HEK293 (cell line): ENCODE results near the gene C1orf216.

Experiments
- GLIS2 ChIP-seq: fragments of 450-650 bp; formaldehyde crosslinking; IDR thresholded peaks from 2 replicates; pipeline ENCODE4 v1.5.1; 2016; ENCODE audit warnings: missing biosample characterization, missing genetic modification characterization
- SP2 ChIP-seq: fragments of 450-650 bp; formaldehyde crosslinking; IDR thresholded peaks from 2 replicates; pipeline ENCODE4 v1.5.1; 2016; ENCODE audit warnings: missing biosample characterization, missing genetic modification characterization
- ZBTB20 ChIP-seq: fragments of 450-650 bp; formaldehyde crosslinking; IDR thresholded peaks from 2 replicates; pipeline ENCODE4 v1.5.1; 2016; ENCODE audit warnings: missing biosample characterization, missing genetic modification characterization
- ZNF169 ChIP-seq: fragments of 450-650 bp; formaldehyde crosslinking; IDR thresholded peaks from 2 replicates; pipeline ENCODE4 v1.5.1; 2016; ENCODE audit warnings: missing biosample characterization, missing genetic modification characterization
- ZNF248 ChIP-seq: fragments of 450-650 bp; formaldehyde crosslinking; IDR thresholded peaks from 2 replicates; pipeline ENCODE4 v1.5.1; 2017; ENCODE audit warnings: missing biosample characterization, missing genetic modification characterization
- ZNF324 ChIP-seq: fragments of 450-650 bp; formaldehyde crosslinking; IDR thresholded peaks from 2 replicates; pipeline ENCODE4 v1.5.1; 2016; ENCODE audit warnings: missing biosample characterization, missing genetic modification characterization
- ZNF37A ChIP-seq: fragments of 450-650 bp; IDR thresholded peaks from 2 replicates; pipeline ENCODE4 v1.5.1; 2018; ENCODE audit warnings: missing biosample characterization, missing genetic modification characterization
- ZNF423 ChIP-seq: fragments of 450-650 bp; formaldehyde crosslinking; IDR thresholded peaks from 2 replicates; pipeline ENCODE4 v1.5.1; 2016; ENCODE audit warnings: missing biosample characterization, missing genetic modification characterization
- TF ChIP-seq, protein P1 (sequence below): fragments of 450-650 bp; formaldehyde crosslinking; IDR thresholded peaks from 2 replicates; pipeline ENCODE4 v1.5.1; 2016; ENCODE audit warnings: missing biosample characterization, missing genetic modification characterization
- TF ChIP-seq, protein P2 (sequence below): fragments of 450-650 bp; formaldehyde crosslinking; IDR thresholded peaks from 2 replicates; pipeline ENCODE4 v1.5.1; 2016; ENCODE audit warnings: missing biosample characterization, missing genetic modification characterization, borderline replicate concordance
- TF ChIP-seq, protein P3 (sequence below): fragments of 450-650 bp; formaldehyde crosslinking; IDR thresholded peaks from 2 replicates; pipeline ENCODE4 v1.5.1; 2017; ENCODE audit warnings: missing biosample characterization, missing genetic modification characterization
- TF ChIP-seq, protein P4 (sequence below): fragments of 450-650 bp; formaldehyde crosslinking; IDR thresholded peaks from 2 replicates; pipeline ENCODE4 v1.5.1; 2016; ENCODE audit warnings: missing biosample characterization, missing genetic modification characterization
- TF ChIP-seq, protein P5 (sequence below): fragments of 450-650 bp; formaldehyde crosslinking; IDR thresholded peaks from 2 replicates; pipeline ENCODE4 v1.5.1; 2016; ENCODE audit warnings: missing biosample characterization, missing genetic modification characterization
- TF ChIP-seq, protein P6 (sequence below): fragments of 450-650 bp; formaldehyde crosslinking; IDR thresholded peaks from 2 replicates; pipeline ENCODE4 v1.5.1; 2017; ENCODE audit warnings: missing biosample characterization, missing genetic modification characterization
- TF ChIP-seq, protein P7 (sequence below): fragments of 450-650 bp; formaldehyde crosslinking; IDR thresholded peaks from 2 replicates; pipeline ENCODE4 v1.5.1; 2016; ENCODE audit warnings: missing biosample characterization, missing genetic modification characterization

The C1orf216 gene

DNA sequence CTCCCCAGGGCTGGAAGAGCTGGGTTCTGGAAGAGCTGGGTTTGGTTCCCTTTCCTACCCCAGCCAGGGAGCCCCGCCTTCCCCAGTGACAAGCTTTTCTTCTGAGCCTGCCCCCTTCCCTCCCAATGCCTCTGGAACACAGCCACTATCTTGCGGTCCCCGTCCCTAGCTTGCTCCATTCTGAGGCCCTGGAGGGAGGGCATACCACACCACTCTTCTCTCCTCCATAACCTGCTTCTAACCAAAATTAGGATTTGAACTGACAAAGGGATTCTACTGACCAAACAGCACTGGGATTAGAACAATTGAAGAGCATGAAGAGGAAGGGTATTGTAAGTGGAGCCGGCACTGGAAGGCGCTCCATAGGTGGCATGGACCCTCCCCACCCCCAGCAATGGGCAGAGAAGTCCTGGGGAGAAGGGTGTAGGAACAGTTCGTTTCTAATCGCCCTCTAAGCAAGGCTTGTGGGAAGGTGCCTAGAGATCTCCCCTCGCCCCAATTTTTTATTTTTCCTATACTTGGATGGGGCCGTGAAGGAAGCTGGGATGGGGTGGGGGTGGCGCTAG, 690 bp downstream of the C1orf216 start (continued):
- TF ChIP-seq, protein P1, sequence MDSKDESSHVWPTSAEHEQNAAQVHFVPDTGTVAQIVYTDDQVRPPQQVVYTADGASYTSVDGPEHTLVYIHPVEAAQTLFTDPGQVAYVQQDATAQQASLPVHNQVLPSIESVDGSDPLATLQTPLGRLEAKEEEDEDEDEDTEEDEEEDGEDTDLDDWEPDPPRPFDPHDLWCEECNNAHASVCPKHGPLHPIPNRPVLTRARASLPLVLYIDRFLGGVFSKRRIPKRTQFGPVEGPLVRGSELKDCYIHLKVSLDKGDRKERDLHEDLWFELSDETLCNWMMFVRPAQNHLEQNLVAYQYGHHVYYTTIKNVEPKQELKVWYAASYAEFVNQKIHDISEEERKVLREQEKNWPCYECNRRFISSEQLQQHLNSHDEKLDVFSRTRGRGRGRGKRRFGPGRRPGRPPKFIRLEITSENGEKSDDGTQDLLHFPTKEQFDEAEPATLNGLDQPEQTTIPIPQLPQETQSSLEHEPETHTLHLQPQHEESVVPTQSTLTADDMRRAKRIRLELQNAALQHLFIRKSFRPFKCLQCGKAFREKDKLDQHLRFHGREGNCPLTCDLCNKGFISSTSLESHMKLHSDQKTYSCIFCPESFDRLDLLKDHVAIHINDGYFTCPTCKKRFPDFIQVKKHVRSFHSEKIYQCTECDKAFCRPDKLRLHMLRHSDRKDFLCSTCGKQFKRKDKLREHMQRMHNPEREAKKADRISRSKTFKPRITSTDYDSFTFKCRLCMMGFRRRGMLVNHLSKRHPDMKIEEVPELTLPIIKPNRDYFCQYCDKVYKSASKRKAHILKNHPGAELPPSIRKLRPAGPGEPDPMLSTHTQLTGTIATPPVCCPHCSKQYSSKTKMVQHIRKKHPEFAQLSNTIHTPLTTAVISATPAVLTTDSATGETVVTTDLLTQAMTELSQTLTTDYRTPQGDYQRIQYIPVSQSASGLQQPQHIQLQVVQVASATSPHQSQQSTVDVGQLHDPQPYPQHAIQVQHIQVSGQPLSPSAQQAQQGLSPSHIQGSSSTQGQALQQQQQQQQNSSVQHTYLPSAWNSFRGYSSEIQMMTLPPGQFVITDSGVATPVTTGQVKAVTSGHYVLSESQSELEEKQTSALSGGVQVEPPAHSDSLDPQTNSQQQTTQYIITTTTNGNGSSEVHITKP (tag by site-specific recombination): peak; percentile 92
- no peak for TF ChIP-seq ZNF37A (tag by site-specific recombination)
- 0 out of 2 replicates have a peak, but pooled peaks have one; percentile 40 for TF ChIP-seq GLIS2
- TF ChIP-seq ZNF169 (tag by site-specific recombination): no peak
- no peak for TF ChIP-seq ZBTB20 (tag by site-specific recombination)
- TF ChIP-seq ZNF423 (tag by site-specific recombination): no peak
- TF ChIP-seq, protein P2, sequence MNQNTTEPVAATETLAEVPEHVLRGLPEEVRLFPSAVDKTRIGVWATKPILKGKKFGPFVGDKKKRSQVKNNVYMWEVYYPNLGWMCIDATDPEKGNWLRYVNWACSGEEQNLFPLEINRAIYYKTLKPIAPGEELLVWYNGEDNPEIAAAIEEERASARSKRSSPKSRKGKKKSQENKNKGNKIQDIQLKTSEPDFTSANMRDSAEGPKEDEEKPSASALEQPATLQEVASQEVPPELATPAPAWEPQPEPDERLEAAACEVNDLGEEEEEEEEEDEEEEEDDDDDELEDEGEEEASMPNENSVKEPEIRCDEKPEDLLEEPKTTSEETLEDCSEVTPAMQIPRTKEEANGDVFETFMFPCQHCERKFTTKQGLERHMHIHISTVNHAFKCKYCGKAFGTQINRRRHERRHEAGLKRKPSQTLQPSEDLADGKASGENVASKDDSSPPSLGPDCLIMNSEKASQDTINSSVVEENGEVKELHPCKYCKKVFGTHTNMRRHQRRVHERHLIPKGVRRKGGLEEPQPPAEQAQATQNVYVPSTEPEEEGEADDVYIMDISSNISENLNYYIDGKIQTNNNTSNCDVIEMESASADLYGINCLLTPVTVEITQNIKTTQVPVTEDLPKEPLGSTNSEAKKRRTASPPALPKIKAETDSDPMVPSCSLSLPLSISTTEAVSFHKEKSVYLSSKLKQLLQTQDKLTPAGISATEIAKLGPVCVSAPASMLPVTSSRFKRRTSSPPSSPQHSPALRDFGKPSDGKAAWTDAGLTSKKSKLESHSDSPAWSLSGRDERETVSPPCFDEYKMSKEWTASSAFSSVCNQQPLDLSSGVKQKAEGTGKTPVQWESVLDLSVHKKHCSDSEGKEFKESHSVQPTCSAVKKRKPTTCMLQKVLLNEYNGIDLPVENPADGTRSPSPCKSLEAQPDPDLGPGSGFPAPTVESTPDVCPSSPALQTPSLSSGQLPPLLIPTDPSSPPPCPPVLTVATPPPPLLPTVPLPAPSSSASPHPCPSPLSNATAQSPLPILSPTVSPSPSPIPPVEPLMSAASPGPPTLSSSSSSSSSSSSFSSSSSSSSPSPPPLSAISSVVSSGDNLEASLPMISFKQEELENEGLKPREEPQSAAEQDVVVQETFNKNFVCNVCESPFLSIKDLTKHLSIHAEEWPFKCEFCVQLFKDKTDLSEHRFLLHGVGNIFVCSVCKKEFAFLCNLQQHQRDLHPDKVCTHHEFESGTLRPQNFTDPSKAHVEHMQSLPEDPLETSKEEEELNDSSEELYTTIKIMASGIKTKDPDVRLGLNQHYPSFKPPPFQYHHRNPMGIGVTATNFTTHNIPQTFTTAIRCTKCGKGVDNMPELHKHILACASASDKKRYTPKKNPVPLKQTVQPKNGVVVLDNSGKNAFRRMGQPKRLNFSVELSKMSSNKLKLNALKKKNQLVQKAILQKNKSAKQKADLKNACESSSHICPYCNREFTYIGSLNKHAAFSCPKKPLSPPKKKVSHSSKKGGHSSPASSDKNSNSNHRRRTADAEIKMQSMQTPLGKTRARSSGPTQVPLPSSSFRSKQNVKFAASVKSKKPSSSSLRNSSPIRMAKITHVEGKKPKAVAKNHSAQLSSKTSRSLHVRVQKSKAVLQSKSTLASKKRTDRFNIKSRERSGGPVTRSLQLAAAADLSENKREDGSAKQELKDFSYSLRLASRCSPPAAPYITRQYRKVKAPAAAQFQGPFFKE (tag by site-specific recombination): no peak
- peak; percentile 28; the same call in 1 of the 2 replicates for TF ChIP-seq SP2
- TF ChIP-seq ZNF248 (tag by site-specific recombination): no peak
- TF ChIP-seq, protein P3, sequence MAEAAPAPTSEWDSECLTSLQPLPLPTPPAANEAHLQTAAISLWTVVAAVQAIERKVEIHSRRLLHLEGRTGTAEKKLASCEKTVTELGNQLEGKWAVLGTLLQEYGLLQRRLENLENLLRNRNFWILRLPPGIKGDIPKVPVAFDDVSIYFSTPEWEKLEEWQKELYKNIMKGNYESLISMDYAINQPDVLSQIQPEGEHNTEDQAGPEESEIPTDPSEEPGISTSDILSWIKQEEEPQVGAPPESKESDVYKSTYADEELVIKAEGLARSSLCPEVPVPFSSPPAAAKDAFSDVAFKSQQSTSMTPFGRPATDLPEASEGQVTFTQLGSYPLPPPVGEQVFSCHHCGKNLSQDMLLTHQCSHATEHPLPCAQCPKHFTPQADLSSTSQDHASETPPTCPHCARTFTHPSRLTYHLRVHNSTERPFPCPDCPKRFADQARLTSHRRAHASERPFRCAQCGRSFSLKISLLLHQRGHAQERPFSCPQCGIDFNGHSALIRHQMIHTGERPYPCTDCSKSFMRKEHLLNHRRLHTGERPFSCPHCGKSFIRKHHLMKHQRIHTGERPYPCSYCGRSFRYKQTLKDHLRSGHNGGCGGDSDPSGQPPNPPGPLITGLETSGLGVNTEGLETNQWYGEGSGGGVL (tag by site-specific recombination): 0 out of 2 replicates have a peak, but pooled peaks have one; percentile 9
- TF ChIP-seq, protein P4, sequence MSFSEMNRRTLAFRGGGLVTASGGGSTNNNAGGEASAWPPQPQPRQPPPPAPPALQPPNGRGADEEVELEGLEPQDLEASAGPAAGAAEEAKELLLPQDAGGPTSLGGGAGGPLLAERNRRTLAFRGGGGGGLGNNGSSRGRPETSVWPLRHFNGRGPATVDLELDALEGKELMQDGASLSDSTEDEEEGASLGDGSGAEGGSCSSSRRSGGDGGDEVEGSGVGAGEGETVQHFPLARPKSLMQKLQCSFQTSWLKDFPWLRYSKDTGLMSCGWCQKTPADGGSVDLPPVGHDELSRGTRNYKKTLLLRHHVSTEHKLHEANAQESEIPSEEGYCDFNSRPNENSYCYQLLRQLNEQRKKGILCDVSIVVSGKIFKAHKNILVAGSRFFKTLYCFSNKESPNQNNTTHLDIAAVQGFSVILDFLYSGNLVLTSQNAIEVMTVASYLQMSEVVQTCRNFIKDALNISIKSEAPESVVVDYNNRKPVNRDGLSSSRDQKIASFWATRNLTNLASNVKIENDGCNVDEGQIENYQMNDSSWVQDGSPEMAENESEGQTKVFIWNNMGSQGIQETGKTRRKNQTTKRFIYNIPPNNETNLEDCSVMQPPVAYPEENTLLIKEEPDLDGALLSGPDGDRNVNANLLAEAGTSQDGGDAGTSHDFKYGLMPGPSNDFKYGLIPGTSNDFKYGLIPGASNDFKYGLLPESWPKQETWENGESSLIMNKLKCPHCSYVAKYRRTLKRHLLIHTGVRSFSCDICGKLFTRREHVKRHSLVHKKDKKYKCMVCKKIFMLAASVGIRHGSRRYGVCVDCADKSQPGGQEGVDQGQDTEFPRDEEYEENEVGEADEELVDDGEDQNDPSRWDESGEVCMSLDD (tag by site-specific recombination): 0 out of 2 replicates have a peak, but pooled peaks have one; percentile 21
- TF ChIP-seq ZNF324 (tag by site-specific recombination): no peak
- TF ChIP-seq, protein P5, sequence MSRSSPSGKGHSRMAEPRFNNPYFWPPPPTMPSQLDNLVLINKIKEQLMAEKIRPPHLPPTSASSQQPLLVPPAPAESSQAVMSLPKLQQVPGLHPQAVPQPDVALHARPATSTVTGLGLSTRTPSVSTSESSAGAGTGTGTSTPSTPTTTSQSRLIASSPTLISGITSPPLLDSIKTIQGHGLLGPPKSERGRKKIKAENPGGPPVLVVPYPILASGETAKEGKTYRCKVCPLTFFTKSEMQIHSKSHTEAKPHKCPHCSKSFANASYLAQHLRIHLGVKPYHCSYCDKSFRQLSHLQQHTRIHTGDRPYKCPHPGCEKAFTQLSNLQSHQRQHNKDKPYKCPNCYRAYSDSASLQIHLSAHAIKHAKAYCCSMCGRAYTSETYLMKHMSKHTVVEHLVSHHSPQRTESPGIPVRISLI (tag by site-specific recombination): no peak
- TF ChIP-seq, protein P6, sequence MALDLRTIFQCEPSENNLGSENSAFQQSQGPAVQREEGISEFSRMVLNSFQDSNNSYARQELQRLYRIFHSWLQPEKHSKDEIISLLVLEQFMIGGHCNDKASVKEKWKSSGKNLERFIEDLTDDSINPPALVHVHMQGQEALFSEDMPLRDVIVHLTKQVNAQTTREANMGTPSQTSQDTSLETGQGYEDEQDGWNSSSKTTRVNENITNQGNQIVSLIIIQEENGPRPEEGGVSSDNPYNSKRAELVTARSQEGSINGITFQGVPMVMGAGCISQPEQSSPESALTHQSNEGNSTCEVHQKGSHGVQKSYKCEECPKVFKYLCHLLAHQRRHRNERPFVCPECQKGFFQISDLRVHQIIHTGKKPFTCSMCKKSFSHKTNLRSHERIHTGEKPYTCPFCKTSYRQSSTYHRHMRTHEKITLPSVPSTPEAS (tag by site-specific recombination): no peak
- TF ChIP-seq, protein P7, sequence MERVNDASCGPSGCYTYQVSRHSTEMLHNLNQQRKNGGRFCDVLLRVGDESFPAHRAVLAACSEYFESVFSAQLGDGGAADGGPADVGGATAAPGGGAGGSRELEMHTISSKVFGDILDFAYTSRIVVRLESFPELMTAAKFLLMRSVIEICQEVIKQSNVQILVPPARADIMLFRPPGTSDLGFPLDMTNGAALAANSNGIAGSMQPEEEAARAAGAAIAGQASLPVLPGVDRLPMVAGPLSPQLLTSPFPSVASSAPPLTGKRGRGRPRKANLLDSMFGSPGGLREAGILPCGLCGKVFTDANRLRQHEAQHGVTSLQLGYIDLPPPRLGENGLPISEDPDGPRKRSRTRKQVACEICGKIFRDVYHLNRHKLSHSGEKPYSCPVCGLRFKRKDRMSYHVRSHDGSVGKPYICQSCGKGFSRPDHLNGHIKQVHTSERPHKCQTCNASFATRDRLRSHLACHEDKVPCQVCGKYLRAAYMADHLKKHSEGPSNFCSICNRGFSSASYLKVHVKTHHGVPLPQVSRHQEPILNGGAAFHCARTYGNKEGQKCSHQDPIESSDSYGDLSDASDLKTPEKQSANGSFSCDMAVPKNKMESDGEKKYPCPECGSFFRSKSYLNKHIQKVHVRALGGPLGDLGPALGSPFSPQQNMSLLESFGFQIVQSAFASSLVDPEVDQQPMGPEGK (tag by site-specific recombination): no peak
